HuH-7 (cell line): Measurements from ENCODE around the gene PRMT5.
A peak's percentile ranks its signal among the peaks of the same experiment; 100 is the strongest.

Experiments
- DNase-seq: peaks from one replicate; pipeline ENCODE4 v3.0.0; 2011; ENCODE audit warnings: low spot score

Gene PRMT5

DNA sequence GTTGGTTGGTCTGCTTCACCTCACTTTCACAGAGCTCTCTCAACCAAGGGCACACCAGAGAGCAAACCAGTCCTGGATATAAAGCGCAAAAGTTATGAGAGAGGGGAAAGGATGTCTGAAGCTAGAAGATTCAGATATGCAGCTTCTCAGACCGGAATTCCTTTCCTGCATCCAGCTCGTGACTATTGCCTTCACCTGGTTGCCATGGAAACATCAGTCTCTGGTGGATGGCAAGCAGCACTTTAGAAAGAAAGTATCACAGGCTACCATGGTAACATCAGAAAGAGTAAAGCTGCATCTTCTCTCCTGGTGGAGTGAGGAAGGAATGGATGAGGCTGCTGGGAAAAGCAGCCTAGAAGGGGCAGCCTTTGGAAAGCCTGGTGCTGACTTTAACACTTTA lies 32.4 kb downstream of the PRMT5 start:
- DNase-seq, result no peak

DNA sequence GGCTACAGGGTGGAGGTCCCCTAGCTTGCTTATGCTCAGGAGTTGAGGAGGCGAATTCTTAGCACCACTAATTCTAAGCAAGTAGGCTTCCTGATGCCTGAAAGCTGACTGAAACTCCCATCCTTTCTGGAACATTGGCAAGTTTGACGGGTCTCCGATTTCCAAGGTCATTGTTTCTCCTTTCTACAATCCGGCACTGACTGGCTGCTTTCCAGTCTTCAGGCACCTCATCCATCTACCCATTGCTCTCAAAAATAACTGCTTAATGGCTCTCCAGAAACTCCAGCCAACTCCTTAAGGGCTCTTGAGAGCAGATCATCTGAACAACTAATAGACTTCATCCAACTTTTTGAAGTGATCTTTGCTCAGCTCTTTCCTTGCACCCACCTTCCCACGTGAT lies 32.8 kb downstream of the PRMT5 start:
- DNase-seq, result no peak

DNA sequence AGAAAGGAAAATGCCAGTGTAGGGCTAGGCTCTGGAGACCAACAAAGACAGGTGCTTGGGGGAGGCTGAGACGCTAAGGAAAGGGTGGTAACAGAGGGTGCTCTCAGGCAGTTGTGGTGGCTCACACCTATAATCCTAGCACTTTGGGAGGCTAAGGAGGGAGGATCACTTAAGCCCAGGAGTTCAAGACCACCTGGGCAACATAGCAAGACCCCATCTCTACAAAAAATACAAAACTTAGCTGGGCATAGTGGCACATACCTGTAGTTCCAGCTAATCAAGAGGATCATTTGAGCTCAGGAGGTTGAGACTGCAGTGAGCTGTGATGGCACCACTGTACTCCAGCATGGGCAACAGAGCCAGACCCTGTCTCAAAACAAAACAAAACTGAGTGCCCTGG lies 33.8 kb downstream of the PRMT5 start:
- no peak for DNase-seq

GRCh38 chr14:22893706-22894105 lies 35.5 kb downstream of the PRMT5 start:
- no peak for DNase-seq

DNA sequence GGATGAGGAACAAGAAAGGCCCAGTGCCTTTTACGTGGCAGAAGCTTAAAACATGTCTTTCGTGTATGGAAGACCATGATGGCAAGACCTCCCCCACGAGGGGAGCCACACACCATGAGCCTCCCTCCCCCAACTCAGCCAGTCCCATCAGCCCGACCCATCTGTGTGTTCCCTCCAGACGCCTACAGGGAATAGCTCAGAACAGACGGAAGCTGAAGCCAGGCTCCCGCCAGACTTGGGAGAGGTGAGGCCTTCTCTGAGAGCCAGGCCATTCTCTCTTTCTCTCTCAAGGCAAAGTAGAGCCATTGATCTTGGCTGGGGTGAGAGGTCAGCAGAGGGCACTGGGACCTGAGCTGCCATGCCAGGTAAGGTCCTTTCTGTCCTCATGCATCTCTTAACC lies 36.7 kb downstream of the PRMT5 start:
- no peak for DNase-seq

DNA sequence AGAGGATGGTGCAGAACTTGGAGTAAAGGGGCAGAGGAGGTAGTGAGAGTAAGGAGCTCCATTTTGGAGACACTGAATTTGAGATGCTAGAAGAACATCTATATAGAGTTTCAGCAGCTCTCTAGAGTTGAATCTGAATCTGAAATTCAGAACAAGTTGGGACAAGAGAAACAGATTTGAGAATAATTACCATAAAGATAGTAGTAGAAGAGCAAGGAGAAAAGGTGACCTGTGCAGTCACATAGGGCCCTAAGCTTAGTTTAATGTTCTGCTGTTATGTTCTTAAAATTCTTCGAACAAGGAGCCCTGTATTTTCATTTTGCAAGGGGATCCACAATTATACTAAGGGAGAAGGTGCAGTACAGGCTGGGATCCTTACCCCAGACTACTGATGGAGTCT lies 38.8 kb downstream of the PRMT5 start:
- DNase-seq, result no peak

DNA sequence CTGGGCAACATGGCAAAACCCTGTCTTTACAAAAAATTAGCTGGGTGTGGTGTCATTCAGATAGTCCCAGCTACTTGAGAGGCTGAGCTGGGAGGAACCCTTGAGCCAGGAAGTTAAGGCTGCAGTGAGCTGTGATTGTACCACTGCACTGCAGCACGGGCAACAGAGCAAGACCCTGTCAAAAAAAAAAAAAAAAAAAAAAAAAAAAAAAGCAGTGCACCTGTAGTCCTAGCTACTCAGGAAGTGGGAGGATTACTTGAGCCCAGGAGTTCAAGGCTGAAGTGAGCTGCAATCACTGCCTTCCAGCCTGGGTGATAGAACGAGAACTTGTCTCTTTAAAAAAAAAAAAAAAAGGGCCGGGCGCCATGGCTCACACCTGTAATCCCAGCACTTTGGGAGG lies 40.5 kb downstream of the PRMT5 start:
- no peak for DNase-seq

- no peak for DNase-seq
These were observed 41.2 kb downstream of the PRMT5 start for GRCh38 chr14:22887990-22888378.

GRCh38 chr14:22887260-22887989 lies 41.8 kb downstream of the PRMT5 start:
- no peak for DNase-seq

GRCh38 chr14:22886500-22887259 lies 42.5 kb downstream of the PRMT5 start:
- DNase-seq, result no peak

DNA sequence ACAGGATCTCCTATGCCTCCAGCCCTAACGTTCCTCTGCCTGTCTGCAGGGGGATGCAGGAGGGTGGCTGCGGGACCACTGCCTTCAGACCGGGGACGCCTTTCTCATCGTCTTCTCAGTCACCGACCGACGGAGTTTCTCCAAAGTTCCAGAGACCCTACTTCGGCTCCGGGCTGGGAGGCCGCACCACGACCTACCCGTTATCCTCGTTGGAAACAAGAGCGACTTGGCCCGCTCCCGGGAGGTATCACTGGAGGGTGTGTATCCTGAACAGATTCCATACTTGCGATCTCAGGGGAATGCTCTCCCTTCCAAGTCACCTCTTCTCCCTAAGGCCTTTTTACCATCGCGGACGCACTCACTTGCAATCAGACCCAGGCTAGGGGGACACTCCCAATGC lies 43.2 kb downstream of the PRMT5 start:
- no peak for DNase-seq

DNA sequence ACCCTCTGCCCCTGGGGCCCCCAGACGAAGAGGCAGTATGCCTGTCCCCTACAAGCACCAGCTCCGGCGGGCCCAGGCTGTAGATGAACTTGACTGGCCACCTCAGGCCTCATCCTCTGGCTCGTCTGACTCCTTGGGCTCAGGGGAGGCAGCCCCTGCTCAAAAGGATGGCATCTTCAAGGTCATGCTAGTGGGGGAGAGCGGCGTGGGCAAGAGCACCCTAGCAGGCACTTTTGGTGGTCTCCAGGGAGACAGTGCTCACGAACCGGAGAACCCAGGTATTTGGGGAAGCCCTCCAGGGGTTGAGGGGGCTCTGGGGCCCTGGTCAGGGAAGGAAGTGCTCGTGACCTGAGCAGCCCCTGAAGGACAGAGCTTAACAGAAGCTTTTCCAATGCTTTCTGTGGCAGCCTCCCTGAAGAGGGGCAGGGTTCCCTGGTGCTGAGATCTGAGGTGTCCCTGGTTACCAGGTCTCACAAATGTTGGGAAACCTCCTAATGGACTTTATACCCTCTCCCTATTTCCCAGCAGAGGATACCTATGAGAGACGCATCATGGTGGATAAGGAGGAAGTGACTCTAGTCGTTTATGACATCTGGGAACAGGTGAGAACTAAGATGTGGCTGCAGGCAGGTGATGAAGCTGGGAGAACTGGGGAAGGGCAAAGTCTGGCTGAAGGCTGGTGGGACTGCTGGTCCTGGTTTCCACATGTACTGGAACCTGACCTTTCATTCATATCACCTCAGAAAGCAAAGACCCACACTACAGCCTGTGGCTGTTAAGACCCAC lies 44.2 kb downstream of the PRMT5 start:
- no peak for DNase-seq

- DNase-seq, result no peak
These were observed 45.0 kb downstream of the PRMT5 start for GRCh38 chr14:22884076-22884737.

DNA sequence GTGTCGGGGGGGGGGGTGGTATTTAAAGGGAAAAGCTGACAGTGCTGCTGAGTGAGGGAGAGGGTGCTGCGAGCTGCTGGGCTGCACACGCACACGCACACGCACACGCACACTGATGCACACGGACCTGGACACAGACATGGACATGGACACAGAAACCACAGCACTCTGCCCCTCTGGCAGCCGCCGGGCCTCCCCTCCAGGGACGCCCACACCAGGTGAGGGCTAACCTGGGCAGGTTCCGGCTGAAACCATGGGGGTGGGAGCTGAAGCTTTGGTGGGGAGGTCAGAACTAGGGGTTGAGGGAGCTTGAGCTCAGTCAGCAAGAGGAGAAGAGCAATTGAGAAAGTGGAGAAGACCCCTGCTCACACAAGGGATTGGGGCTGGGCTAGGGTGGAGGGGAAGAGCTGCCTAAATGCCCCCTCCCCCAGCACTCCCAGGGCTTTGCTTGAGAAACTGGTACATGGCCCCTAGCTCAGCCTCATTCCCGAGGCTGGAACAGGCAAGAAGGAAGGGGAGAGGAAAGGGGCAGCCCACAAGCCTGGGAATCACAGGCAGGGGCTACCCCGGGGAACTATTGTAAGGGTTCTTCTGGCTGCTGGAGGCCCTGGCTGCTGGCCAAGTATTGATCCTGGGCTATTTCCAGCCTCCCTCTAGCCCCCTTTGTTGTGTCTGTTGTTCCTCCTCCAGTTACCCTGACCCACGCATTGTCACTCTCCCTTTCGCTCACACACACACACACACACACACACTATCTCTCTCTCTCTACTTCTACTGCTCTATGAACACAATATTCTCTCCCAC lies 45.8 kb downstream of the PRMT5 start, which contains the start of gene REM2:
Gene REM2, plus strand, starts transcription at position 50 of the 804 bp plus-strand sequence. Its CDS starts 66 bp downstream, at position 116.
- DNase-seq, result peak; percentile 48

- DNase-seq, result peak; percentile 47
These were observed 46.5 kb downstream of the PRMT5 start for GRCh38 chr14:22882529-22883172.

- no peak for DNase-seq
These were observed 47.1 kb downstream of the PRMT5 start for GRCh38 chr14:22882064-22882463.

- no peak for DNase-seq
These were observed 50.6 kb downstream of the PRMT5 start for GRCh38 chr14:22878271-22879246.

DNA sequence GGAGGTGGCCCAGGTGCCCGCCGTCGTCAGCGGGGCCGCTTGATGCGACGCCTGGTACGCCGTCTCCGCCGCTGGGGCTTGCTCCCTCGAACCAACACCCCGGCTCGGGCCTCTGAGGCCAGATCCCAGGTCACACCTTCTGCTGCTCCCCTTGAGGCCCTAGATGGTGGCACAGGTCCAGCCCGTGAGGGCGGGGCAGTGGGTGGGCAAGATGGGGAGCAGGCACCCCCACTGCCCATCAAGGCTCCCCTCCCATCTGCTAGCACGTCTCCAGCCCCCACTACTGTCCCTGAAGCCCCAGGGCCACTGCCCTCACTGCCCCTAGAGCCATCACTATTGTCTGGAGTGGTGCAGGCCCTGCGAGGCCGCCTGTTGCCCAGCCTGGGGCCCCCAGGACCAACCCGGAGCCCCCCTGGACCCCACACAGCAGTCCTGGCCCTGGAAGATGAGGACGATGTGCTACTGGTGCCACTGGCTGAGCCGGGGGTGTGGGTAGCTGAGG lies 52.1 kb downstream of the PRMT5 start:
- DNase-seq, result no peak

GRCh38 chr14:22875748-22876319 lies 53.3 kb downstream of the PRMT5 start:
- no peak for DNase-seq
